LoVo (cell line): ENCODE results near the gene SLC12A4.
"Not testable (repeated sequence)": the region's sequence is repeated elsewhere in the genome, so short reads cannot be mapped to it uniquely, and the experiment has no call there.

Source experiments
- DNase-seq: peaks from one replicate; pipeline ENCODE4 v3.0.0-alpha.2; 2016; ENCODE audit warnings: low spot score

Gene SLC12A4

DNA sequence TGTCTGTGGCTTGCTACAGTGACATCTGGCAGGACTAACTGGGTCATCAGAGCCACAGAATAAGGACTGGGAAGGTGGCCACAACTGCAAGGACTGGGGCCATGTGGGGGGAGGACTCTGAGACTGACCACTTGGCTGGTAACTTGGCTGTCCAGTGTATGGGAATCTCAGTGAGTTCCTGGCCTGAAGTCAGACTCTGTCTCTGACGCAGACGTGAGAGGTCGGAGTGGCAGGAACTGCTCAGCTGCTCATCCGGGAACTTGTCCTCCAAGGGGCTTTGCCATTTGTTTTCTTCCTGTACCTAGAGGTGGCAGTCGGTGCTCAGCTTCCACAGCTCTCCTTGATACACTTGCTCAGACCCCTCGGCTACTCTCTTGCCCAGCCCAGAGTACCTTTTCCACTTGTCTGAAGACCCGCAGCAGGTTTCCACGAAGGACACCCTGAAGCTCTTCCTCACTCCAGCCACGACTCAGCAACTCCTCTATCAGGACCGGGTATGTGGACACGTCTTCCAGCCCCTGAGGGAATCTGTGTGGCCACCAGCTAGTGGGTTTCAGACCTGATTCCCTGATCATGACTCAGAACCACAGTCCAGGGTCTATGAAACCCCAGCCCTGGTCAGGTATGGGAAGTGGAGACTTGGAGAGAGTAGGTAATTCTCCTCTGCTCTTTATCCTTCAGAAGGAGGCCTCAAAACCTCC lies 19.2 kb upstream of the SLC12A4 start:
- DNase-seq: no peak

DNA sequence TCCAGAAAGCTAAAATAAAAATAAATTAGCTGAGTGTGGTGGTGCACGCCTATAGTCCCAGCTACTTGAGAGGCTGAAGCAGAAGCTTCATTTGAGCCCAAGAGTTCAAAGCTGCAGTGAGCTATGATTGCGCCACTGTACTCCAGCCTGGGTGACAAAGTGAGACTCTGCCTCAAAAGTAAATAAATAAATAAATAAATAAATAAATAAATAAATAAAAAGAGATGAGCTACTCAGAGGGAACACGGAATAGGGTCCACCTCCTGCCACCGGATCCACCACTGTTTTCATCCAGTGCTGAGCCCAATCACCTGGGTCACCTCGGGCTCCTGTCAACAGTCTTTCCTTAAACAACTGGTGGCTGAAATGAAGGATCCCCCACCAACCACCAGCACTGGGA lies 18.5 kb upstream of the SLC12A4 start:
- DNase-seq: no peak

GRCh38 chr16:67982011-67982696 lies 13.7 kb upstream of the SLC12A4 start:
- no peak for DNase-seq

GRCh38 chr16:67979955-67980678 lies 11.7 kb upstream of the SLC12A4 start, which contains the start of gene DPEP3:
Gene DPEP3, minus strand, starts transcription at chr16:67980499. Its CDS starts 119 bp downstream, at chr16:67980380.
- no peak for DNase-seq

DNA sequence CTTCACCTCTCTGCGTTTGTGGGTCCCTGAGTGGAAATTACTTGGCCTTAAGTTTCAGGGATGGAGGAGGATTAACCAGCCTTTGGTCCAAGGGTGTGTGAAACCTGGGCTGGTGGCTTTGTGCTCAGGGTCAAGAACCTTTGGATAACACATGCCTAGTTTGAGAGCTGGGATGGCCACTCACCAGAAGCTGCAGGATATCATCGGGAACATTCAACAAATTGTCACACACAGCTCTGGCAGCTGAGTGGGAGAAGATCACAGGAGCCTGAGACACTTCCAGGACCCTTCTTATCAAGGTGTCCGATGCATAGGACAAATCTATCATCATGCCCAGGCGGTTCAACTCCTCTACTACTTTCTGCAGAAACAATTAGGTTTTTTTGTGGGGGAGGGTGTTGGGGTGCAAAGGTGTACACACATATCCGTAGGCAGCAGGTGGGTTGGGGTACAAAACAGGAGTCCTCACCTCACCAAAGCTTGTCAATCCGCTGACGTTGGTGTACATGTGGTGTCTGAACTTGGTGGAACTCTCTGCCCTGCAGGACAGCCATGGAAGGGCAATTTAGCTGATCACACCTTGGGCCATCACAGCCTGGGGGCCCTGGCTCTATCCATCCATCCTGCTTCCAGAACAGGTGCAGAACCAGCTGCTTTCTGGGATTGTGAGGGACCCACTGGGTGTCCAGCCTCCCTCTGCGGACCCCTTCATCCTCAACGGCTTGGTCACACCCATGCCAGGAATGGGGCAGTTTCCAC lies 9.2 kb upstream of the SLC12A4 start:
- no peak for DNase-seq

DNA sequence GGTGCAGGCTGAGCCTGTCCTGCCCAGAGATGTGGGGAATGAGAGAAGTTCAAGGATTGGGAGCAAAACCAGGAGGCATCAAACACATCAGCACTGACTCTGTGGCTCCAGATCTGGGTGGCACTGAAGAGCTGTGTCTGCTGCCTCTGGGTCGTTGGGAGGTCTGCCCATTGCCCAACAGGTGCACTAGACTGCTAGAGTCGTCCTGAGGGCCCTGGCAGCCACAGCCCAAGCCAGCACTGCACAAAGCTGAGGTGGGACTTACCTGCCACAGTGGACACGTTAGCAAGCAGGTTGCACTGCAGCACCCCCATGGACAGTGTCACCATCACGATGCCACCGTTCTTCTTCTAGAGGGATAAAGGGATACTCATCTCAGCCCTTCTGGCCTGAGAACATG lies 8.6 kb upstream of the SLC12A4 start:
- no peak for DNase-seq

DNA sequence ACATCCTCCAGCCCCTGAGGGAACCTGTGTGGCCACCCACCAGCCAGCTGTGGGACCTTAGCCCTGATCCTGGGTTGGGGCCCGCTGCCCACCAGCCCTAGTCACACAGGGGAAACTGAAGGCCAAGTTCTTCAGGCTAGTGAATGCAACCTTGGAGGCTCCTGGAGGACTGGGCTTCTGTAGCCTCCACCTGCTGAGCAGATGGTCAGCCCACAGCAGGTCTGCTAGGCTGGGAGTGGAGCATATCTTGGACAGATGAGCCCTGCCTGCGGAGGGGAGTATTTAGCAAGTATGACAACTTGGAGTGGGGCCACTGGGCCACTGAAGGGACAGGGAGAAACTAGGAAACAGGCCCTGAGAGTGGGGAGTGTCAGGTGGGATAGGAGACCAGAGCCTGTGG lies 7.8 kb upstream of the SLC12A4 start:
- no peak for DNase-seq

GRCh38 chr16:67975321-67976105 lies 7.1 kb upstream of the SLC12A4 start:
- no peak for DNase-seq

DNA sequence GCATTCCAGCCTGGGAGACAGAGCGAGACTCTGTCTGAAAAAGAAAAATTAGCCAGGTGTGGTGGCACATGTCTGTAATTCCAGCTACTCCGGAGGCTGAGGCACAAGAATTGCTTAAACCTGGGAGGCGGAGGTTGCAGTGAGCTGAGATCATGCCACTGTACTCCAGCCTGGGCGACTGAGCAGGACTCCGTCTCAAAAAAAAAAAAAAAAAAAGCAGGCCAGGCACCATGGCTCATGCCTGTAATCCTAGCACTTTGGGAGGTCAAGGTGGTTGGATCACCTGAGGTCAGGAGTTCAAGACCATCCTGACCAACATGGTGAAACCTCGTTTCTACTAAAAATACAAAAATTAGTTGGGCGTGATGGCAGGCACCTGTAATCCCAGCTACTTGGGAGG lies 3.8 kb upstream of the SLC12A4 start:
- not testable (repeated sequence) for DNase-seq

DNA sequence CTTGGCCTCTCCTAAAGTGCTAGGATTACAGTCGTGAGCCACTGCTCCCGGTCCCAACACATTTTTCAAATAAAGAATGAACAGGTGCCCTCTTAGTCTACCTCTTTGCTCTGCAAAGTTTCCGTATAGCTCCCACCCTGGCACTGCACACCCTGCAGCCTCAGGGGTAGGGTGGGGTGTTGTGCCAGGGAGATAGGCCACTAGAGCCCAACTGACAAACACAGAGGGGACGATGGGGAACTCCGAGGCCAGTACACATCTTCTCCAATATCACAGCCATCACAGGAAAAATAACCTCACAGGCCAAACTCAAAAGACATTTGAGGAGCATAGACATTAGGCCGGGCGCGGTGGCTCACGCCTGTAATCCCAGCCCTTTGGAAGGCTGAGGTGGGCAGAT lies 2.7 kb upstream of the SLC12A4 start:
- no peak for DNase-seq

GRCh38 chr16:67969254-67970039 lies 1.0 kb upstream of the SLC12A4 start:
- DNase-seq: no peak

- peak; percentile 25 for DNase-seq
Observed at GRCh38 chr16:67967958-67968399, 458 bp downstream of the SLC12A4 start.

DNA sequence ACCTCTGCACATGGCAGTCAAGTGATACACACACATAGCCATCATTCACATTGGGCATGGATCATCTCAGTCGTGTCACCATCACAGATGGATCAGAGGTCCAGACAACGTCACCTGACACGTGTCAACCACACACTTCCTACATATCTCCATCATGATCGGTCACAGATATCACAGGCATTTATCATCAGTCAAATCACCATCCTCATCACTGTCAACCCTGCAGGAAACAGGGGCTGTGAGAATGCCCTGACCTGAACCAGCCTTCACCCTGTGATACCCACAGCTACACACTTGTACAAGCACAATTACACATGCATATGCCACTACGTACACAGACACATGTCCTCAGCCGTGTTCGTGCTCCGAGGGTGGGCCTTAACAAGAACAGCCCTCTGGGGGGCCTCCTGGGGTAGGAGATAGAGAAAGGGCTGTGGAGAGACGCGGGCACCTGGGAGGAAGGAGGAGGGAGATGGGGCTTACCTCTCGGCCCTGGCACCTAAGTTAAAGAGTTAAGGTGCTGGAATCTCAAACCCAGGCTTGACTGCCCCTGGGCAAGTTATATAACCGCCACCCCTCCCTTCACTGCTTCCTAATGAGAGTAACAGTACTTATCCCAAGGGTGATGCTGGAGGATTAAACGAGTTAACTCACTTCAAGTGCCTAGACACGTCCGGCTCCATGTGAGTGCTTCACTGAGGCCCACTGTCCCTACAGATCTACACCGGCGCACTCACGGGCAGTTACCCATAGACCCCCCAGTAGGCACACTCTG lies 1.1 kb downstream of the SLC12A4 start:
- no peak for DNase-seq

DNA sequence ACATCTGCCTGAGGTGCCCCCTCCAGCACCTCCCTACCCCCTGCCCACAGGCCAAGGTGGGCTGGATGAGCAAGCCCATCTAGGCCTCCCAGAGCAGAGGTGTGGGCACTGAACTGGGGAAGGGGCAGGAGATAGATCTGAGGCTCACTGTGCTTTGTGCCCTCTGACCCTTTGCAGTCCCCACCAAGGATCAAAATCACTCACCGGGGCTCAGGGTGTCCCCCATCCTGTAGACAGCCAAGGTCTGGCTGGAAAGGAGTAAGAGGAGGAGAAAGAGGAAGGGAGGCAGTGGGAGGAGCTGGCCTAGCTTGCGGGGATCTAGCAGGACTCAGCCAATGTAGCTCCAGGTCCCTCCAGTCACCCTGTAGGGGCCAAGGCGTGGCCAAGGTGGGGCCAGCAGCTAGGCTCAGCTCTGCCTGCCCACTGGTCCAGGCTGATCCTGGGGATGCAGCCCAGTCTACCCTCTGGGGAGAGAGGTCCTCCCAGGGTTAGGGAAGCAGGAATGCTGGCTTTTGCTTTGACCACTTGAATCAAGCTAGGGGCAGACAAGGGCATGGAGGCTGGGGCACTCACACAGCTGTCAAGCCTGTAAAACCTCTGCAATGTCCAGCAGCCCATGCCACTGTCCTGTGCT lies 1.8 kb downstream of the SLC12A4 start:
- peak; percentile 57 for DNase-seq

GRCh38 chr16:67965668-67966548 lies 2.5 kb downstream of the SLC12A4 start:
- no peak for DNase-seq

- DNase-seq: no peak
Observed at GRCh38 chr16:67964477-67965131, 3.8 kb downstream of the SLC12A4 start.

GRCh38 chr16:67963662-67964321 lies 4.6 kb downstream of the SLC12A4 start:
- DNase-seq: no peak
